HuH-7 (cell line): ENCODE measurements around the gene CERKL.

ENCODE experiments used
- DNase-seq: peaks from one replicate; pipeline ENCODE4 v3.0.0; 2011; ENCODE audit warnings: low spot score

The CERKL gene

DNA sequence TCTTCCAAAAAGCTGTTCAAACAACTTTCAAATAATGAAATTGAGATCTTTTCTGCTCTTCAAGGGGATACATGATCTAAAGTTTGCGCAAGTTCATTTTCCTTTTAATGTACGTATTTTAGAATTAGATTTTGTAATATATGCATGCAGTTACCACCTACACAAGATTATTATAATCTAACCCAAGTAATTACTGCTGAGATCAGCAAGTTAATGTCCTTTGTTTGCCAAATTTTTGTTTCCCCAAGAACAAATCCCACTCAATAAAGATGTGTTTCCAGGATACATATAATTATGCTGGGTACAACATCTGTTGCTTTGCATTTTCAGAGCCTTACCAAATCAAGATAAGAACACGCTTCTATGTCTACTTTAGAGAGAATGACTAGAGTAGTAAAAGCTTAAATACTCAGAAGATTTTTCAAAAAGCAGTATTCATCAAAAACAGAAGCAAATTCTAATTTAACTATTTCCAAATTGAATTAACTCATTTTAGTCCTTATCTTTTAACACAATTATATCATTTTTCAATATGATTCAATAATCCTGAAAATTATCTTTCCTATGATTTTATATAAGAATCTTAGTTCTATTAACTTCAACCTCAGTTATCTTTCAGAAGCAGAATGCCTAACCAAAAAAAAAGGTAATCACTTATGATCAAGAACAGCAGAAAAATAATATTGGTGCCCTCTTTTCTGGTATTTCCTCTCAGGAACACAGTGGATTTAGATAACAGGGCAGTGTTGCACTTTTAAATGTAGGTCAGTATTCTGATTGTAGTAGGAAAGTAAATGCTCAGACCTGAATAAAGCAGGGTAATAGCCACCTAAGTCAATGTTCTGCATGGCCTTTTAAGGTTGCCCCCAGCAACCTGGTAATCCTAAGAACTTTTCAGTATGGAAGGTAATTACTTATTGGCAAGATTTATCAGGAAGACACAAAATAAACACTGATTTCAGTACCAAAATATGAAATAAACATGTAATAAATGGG is 28.0 kb downstream of the CERKL start:
- no peak for DNase-seq

DNA sequence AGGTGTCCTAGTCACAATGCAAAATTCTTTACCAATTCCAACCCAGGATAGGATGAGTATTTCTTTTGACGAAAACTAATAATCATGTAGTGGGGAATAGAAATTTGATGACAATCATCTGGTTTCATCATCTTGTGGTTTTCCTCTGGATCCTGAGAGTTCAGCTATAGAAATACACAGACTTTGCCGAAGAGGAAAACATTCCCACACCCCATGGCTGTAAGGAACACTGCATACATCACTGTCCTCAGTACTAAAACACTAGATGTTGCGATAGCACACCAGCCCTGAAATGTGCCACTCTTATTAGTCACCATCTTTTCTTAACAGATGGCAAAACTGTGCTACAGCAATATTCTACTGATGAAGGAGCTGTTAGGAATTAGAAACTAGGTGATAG is 29.4 kb downstream of the CERKL start:
- no peak for DNase-seq

DNA sequence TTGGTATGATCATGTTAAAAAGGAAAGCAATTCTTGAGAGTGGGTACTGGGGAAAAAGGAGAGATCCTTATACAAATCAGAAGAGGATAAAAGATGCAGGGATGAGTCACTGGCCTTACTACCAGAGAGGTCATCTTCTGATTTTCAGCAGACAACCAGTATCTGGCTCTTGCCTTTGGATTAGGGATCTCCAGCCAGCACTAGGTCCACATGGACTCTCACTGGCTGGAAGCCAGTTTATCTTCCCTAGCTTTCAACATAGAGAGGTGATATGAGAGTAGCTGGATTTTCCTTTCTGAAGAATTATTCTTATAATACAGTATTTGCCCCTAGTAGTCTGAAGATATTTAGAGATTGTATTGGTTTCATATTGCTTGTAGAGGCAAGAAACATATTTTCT is 30.2 kb downstream of the CERKL start:
- DNase-seq = no peak

DNA sequence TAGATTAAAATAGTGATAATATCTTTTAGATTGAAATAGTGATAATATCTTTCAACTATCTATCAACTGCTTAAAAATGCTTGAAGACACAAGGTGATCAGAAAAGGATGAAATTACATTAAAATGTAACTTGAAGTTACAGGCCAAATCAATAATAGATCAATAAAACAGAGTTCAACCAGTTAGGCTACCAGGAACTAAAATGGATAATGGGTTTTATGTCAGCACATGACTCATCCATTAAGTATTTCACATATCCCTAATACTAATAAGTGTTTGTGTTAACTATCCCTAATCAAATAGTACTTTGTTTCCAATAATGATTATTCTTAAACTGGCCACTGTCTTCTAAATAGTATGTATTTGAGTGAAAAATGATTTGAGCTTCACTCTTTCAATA is 33.7 kb downstream of the CERKL start:
- DNase-seq = no peak

DNA sequence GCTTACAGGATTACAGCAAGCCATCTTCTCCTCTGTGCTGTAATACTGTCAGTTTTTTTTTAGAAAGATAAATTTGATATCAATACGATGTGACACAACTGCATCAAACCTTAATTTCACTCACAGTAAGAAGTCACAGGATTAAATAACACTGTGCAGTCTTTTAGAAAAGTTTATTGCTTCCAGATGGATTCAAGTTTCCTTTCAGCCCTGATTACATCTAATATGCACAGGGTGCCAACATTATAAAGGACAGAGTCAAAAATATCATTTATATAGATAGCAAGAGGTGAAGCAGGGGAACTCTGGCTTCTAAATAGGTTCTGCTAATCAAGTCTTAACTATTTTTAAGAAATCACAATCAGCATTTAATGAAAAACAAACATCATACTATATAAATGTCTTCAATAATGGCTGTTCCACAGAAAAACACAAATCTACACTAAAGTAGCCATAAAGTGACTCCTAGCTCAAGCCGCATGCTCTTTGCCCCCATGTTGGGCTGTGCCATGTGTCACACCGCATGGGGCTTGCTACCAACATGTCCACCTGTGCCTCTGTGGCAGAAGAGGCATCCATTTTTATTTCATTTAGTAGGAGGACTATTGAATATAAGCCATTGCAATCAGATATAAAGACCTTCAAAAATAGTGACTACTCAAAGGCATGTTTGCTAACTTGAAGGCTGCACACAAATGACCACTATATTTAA is 35.0 kb downstream of the CERKL start:
- DNase-seq = no peak

DNA sequence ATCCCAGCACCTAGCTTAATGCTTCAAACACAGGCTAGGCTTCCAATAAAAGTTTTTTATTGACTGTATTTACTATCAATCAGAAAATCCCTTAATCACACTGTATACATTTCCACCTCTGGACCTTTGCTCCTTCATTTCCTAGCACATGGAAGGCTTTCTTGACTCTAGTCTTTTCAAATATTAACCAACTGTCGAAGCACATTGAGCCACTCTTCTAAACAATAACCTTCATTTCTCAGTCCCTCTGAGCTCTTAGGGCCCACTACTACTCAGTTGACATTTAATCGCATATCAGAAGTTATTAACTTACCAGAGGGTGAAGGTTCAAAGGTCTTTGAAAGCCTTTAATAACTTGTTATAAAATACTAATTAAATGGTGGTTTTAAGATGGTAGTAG is 37.4 kb downstream of the CERKL start:
- DNase-seq = no peak

DNA sequence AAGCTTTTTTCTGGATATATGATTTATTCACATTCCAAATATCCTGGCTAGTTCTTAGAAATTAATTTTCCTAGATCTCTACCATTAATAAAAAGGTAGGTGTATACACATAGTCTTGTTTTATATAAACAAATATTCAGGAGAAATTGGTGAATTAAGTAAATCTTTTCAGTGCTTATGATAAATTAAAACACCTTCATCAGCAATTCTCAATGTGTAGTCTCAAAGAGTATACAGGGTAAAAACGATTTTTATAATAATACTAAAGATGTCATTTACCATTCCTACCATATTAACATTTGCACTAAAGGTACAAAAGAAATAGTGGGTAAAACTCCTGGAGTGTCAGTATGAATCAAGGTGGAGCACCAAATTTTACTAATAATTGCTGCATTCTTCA is 40.2 kb downstream of the CERKL start:
- no peak for DNase-seq

DNA sequence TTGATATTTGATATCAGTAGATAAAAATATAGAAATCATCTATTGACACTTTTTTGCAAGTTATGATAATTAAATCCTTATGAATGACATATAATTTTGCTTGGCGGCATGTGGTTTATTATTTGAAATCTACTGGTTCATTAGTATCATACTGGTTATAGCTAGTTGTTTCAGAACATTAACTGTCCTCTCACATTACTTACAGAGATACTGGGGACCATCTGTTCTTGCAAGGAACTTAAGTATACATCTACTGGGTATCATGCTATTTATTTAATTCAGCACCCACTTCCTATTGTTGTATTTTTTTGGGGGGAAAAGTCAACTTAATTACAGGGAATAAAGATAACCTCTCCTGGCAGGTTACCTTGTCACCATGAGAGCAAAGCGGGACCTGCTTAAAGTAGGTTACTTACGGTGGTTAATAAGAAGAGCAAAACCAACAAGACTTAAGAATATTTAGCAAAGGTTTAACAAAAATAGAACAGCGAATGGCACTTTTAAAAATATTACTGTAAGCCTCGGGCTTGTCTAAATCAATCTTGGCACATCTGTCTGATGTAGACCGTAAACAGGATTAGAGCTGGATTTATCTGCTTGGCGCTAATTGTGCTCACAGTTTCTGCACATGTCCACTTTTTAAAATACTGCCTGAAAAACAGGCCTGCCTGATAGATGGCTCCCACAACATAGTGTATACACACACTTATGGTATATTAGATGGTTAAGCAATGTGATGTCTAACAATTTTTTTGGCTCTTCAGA is 41.8 kb downstream of the CERKL start:
- no peak for DNase-seq

DNA sequence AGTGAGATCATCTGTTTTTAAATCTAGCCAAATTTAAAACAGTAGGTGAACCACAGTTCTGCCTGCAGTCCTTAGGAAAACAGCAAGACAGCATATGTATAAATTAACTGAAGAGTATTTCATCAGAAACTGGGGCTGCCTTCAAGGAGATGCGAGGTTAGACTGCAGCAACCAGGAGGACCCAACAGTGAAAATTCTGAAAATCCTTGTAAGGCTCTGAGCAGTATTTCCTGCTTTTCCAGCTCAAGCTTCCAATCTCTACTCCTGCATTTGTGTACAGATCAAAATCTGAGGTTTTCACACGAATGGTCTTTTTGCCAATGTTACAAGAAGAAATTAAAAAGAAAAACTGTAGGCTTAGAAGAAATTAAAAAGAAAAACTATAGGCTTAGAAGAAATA is 43.7 kb downstream of the CERKL start:
- DNase-seq = no peak

DNA sequence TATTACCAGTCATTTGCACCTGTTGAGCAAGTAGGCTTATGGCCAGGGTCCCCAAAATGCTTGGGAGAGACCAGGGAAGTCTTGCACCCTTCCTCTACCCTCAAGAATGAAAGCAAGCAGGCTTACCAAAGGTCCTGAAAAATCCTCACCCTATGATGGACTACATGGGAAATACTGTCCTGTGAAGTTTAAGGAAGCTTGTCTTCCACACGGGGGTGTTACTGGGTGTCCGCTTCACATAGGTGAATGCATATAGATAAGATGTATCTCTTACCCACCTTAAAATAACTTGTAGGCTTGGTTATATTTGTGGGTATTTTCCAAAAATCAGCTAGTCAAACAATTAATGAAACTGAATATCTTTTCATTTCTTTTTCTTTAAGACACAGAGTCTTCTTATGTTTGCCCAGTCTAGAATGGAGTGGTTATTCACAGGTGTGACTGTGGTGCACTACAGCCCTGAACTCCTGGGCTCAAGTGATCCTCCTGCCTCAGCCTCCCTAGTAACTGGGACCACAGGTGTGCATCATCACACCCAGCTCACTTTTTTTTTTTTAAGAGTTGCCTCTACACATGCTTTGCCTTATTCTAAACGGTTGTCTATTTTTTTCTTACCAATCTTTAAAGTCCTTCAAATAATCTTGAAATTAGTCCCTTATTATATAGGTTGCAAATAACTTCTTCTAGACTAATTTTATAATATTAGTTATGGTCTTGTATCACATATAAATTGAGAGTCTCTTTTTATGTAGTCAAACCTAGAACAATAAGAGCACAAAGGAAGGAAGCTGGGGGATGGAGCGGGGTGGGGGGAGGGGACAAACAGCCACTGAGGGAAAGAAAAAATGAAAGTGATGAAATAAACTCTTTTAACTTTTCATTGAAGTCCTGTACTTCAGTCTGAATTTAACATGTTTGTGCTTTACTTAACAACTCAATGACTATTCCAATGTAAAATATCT is 49.0 kb downstream of the CERKL start:
- DNase-seq = no peak

DNA sequence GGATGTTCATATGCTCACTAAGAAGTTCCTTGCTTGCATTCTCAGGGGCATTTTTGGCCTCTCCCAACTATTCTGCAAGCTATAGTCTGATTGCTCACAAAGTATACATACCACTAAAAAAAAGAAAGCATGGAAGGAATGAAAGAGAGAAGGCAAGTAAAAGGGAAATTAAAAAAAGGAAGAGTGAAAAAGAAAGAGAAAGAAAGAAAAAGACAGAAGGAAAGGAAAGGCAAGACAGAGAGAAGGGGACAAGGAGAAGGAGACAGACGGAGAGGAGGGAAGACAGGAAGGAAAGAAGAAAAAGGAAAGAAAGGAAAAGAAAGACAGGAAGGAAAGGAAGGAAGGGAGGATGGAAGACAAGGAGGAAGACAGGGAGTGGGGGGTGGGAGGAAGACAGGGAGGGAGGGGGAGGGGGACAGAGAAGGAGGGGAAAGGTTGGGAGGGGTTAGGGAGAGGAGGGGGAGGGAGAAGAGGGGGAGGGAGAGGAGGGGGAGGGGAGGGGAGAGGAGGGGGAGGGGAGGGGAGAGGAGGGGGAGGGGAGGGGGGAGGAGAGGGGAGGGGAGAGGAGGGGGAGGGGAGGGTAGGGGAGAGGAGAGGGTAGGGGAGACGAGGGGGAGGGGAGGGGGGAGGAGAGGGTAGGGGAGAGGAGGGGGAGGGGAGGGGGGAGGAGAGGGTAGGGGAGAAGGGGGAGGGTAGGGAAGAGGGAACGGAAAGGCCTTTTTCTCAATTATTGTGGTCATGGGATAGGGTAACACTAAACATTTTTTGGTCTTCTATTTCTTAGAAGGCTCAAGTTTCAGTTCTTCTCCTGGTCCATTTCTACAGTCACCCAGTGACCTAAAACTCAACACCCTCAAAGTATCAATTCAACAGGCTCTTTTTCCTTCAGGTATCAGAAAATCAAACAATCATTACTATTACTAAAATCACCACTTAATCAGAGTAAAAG is 50.7 kb downstream of the CERKL start:
- DNase-seq = no peak

DNA sequence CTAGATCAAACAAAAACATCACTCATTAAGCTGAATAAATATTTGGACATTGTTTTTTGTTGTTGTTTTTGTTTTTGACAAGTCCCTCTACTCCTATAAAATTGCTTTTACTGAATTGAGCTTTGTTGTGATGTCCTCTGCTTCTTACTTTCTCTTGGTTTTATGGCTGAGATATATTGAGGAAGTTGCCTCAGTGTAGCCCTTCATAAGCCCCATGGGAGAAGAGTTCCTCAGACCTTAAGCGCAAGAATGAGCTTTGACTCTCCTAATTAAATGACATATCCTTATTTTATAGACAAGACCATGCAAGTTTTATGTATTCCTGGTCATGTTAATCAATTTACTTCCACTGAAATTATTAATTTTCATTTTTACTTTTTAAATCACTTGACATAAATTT is 54.9 kb downstream of the CERKL start:
- no peak for DNase-seq

DNA sequence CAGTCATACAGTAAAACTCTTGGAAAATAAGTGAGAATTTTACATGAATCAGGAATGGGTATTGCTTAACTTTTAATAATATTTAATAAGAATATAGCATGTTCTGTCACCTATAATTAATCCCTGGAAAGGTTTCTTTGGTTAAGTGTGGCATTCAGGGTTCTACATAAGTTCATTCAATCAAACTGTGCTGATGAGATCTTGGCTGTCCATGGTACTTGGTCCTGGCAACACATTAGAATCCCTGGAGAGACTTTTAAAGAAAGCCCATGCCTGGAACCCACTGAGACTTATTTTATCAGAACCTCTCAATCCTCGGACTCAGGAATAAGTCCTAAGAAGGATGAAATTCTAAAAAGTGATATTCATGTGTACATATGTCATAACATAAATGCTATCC is 60.3 kb downstream of the CERKL start:
- DNase-seq = no peak

DNA sequence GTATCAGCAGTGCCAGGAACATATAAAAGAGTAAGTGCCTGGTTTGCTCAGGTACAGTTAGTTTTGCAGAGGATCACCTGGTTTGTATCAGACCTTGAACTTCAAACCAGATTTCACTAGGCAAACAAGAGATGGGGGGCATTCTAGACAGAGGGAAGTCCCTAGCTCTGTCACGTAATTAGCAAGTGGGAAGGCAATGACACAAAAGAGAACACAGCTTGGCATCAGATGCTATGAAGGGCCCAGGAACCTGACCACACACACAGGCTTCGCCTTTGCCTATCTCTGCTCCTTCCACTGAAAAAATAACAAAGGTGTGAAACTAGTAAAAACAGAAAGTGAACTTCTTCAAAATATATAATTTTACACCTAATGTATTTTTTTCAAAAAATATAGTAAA is 62.6 kb downstream of the CERKL start:
- no peak for DNase-seq

DNA sequence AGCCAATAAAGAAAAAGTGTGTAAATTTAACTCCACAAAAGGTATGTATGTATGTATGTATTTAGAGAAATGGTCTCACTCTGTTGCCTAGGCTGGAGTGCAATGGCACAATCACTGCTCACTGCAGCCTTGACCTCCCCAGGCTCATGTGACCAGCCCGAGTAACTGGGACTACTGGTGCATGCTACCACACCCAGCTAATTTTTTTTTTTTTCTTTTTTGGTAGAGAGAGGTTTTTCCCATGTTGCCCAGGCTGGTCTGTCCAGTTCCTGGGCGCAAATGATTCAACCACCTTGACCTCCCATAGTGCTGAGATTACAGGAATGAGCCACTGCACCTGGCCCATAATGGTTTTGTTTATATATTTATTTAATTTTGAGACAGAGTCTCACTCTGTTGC is 67.1 kb downstream of the CERKL start:
- no peak for DNase-seq

DNA sequence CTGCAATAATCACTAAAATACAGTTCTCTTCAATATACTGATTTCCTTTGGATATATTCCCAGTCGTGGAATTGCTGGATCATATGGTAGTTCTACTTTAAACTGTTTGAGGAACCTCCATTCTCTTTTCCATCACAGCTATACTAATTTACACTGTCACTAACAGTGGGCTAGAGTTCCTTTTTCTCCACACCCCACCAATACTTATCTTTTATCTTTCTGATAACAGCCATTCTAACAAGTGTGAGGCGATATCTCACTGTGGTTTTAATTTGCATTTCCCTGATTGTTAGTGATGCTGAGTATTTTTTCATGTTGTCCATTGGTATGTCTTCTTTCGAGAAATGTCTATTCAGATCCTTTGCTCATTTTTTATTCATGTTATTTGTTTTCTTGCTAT is 68.4 kb downstream of the CERKL start:
- DNase-seq = no peak

DNA sequence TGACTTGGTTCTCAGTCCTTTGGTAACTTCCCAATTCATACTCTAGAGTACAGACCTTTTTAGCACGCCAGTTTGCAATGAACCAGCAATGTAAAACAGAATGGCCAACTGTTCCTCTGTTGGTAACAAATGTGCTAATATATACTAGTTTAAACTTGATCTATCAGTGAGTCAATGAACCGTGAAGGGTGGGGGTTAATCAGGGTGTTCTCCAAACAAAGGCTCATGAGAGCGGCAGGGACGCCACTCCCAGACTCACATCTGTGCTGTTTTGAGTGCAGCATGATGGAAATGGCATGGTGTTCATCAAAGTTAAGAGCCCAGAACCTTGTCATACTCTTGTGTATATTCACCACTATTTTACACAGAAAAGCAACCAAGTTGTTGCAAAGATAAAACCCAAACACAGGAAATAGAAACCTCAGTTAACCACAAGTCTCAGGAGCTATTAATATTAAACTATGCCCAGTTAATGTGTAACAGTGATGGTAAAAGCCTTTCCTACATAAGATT is 70.3 kb downstream of the CERKL start:
- DNase-seq = no peak

DNA sequence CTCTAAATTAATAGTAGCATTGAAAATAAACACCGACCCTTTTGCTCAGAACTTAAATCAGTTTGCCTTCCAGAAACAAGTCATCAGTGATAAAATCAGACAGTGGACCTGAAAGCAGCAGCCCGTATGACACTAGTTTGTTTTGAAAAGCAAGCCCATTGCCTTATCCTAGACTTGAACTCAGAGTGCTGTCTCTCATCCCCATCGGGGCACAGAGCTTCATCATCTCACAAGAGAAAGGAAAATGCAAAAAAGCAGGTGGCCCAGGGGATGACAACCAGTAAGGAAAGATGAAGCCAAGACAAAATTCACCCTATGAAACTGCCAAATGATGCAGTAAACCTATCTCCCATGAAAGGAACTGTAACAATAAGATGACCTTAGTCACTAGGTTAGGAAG is 71.2 kb downstream of the CERKL start:
- DNase-seq = no peak

DNA sequence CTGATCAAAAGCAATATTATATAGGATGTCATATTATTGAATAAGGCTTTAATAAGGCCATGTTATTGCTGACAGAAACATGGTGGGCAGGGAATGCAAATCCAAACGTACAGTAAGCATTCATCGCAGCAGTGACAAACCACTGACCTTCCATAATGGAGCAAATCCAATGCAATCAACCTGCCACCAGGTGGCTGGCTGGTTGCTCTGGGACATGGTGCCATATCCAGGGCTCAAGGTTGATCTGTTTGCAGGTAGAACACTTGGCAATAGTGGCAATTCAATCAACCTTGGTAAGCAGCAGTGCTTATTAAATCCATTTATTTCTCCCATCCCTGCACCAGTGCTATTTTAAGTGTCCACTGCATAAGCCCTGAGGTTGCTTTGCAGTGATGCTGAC is 75.4 kb downstream of the CERKL start:
- DNase-seq = no peak

DNA sequence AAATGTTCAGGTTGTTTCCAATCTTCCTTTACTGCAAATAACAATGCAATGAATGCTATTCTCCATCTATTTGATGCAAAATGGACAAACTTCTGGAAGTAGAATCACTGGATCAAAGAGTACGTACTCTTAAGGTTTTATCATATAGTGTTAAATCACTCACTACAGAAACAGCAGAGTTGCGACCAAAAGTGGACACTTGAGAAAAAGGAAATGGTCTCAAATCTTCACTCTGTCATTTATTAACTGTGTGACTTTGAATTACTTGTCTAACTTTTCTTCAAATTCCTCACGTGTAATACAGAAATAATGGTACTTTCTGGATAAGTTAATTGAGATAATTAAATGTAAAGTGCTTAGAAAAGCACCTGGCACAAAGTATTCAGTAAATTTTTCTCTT is 78.1 kb downstream of the CERKL start:
- no peak for DNase-seq
